Activated CD4-positive, alpha-beta T cell treated with anti-CD3 and anti-CD28 coated beads, Interleukin-2, Interleukin-4, amounts not matched to agents 100 ng/mL and 50 ng/mL, durations not matched to agents 16 hours and 8 hours (primary cell): Measurements from ENCODE around the gene CBX7.

ENCODE experiments used
- DNase-seq: peaks from one replicate; pipeline ENCODE4 v3.0.0-alpha.2; 2020; ENCODE audit warnings: low spot score

Gene CBX7

DNA sequence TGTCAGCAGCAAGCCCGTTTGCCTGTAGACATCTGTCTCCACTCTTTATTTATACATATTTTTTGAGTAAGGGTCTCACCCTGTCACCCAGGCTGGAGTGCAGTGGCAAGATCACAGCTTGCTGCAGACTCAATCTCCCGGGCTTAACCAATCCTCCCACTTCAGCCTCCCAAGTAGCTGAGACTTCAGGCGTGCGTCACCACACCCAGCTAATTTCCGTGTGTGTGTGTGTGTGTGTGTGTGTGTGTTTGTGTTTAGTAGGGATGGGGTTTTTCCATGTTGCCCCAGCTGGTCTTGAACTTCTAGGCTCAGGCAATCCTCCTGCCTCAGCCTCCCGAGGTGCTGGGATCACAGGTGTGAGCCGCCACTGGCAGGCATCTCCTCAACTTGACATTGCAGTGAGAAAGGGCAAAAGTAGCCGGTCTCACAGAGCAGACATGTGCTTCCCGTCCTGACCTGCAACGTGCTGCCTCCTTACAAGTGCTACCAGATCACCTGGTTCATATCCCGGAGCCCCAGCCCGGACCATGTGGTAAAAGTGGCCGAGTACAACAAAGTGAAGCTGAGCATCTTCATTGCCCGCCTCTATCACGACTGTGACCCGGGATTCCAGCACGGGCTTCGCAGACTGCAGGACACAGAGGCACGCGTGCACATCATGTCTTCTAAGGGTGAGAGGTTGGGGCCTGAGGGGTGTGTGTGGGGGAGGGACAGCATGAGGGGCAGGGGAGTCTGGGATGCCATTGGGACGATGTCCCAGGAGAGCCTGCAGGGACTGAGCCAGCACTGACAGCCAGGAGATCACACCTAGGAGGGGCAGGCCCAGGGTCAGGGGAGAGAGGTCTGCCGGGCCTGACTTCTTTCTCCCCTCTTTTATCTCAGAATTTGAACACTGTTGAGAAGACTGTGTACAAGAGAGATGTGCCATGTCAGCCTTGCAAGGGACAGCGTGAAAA, 61.1 kb downstream of the CBX7 start:
- no peak for DNase-seq

DNA sequence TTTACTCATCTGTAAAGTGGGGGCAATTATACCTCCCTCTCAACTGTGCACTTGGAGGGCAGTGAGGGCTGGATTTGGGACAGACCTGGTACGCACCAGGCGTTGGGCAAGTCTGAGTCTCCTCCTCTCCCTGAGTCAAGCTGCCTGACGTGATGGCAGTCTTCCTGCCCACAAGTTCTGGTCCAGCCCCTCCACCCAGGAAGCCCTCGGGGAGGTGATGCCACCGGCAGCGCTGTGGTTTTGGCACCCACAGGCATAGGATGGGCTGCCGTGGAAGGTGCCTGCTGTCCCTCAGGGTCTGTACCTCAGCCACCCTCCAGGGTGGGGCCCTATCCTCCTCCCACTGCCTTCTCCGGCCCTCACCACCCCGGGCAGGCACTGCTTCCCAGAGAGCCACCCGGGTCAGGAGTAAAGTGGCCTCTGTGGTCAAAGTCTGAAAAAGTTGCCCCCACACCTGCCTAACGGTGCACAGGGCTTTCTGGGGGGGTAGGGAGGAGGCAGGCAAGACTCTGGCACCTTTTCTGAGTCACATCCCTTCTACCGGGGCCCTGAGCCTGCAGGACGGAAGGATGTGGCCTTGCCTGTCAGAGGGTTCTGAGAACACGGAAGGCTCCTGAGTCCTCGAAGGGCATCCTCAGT, 61.9 kb downstream of the CBX7 start:
- DNase-seq = peak; percentile 96

DNA sequence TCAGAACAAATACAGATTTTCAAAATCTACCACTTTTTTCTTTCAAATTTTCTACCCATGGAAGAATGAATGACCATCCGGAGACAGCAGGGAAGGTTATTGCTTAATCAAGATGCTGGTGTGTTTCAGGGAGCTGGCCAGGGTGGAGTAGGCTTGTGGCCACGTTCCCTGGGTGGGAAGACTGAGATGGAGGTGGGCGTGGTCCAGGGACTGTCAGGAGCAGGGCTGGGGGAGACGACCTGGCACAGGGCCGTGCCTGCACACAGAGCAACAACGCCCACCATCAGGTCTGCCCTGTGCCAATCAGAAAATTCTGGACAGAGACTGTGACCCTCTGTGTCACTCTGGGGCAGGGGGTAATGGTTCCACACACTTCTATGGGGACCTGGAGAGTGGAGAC, 62.6 kb downstream of the CBX7 start:
- no peak for DNase-seq

DNA sequence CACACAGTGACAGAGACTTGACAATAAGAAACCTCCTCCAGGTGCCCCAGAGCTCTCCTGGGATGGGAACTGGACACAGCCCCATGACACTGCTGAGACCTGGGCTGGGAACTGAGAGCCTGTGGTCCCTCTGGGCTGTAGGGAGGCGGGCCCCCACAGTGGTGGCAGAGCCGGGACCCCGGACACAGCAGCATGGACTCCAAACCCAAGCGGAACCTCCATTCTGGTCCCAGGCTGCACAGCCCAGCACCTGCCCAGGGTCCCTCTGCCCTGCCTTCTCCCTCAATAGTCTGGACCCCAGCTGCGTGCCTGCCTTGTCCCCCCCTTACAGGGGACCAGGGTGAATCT, 63.8 kb downstream of the CBX7 start:
- DNase-seq = no peak

DNA sequence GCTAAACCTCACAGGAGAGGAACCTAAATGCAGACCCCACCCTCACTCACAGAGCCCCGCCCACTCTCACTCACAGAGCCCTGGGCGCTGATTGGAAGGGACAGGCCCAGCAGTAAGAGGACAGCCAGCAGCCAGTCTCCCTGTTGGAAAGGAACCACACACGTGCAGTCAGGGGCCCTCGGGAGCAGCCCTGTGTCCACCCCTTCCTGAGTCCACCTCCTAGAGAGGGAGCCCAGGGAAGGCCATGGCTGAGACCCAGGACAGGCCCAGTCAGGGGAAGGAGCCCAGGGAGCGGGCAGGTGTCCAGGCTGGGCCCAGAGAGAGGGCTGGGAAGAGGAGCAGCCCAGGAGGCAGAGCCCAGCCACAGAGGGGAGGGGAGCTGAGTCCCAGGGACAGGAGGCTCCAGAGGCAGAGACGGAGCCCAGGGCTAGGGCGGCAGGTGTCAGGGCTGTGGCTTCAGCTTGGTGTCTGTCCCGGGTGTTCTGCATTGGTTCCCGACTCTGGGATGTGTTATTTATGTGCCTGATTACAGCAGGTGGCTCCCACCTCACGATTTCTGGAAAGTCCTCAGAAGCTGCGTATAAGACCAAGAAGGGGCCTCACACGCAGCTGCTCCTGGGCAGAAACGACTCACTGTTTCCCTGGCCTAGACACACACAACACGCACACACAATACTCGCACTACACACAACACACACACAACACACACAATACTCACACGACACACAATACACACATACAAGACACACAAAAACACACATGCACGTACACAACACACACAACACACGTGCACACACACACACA, 64.4 kb downstream of the CBX7 start:
- no peak for DNase-seq

DNA sequence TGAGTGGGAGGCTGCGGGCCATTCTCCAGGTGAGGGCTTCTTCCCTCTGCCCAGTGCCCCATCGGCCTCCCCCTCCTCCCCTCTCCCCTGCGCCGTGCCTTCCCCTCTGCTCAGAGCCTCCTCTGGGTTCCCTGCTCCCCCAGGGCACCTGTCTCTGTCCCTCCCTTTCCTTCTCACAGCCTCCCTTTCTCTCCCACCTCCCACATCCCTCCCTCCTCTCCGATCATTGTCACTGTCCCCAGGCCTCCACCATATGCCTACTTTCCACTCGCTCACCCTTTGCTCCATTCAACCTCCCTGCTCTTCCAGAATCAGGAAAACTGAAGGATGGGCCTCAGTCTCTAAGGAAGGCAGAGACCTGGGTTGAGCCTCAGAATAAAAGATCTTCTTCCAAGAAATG, 65.4 kb downstream of the CBX7 start:
- DNase-seq = no peak

DNA sequence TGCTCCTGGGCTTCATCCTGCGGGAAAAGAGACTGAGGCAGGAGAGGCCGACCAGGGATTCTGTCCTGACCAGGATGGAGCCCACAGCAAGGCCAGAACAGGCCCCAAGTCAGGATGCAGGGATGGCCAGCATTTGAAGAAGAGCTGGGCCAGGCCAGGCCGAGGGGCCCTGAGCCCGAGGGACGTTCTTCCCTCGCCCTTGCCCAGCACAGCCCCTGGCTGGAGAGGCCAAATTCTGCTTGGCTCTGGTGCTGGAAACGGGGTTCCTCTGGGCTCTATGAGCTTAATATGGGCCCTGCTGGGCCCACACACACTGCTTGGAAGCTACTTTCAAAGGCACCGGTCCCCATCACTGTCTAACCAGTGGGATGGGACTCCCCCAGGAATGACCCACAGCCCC, 67.8 kb downstream of the CBX7 start:
- DNase-seq = no peak

DNA sequence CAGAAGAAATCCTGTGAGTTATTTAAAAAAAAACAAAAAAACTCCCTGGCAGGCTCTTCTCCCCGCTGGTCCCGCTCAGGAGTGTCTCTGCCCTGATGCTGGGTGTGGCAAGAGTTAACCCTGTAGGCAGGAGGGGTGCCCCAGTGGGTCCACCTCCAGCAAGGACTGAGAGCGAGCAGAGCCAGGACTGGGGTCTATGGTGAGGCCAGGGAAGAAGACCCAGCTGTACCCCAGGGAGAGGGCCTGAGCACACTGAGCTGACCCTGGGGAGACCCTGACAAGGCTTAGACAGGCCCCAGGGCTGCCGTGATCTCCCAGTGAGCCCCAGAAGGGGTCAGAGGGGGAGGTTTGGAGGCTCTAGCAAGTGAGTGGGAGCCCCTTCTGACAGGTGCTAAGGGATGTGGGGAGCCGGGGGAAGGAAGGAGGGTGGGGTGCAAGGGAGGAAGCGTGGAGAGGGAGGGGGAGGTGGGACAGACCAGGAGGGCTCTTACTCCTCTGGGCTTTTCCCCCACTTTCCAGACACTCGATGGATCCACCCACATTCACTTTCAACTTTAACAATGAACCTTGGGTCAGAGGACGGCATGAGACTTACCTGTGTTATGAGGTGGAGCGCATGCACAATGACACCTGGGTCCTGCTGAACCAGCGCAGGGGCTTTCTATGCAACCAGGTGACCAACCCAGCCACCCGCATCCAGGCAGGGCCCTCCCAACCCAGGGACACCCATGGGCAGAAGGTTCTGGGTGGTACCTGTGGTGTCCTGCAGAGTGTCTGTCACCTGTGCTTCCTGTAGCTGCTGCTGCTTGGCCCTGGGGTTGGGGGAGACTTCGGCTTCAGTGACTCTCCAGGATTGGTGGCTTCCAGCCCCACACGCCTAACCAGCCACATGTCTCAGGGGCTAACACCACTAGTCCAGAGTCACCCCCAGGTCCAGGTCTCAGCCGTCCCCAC, 69.0 kb downstream of the CBX7 start:
- no peak for DNase-seq

DNA sequence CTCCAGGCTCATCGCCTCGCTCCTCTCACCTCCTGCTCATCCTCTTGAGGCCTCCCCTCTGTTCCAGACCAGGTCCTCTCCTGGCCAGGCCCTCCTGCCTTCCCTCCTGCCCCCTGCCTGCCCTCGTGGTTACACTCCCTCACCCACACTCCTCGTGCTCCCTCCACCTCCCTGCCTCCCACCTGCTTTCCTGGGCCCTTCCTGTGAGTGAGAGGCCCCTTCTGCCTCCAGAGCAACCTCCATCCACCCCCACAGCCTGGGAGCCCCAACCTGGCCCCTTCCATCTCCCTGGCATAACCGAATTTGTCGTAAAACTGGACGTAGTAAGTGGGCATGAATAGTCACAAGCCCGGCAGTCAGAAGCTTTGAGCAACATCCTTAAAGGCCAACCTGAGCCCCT, 70.9 kb downstream of the CBX7 start:
- no peak for DNase-seq

DNA sequence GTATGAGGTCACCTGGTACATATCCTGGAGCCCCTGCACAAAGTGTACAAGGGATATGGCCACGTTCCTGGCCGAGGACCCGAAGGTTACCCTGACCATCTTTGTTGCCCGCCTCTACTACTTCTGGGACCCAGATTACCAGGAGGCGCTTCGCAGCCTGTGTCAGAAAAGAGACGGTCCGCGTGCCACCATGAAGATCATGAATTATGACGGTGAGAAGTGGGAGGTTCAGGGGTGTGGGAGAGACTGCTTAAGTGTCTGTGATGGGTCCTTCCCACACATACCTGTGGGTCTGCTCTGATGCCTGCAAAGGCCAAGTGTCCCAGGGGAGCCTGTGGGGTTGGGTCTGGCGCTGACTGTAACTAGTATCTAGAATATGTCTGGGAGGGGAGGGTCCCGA, 71.5 kb downstream of the CBX7 start:
- no peak for DNase-seq
